H1 (cell line): Measurements from ENCODE around the gene SORCS3. TPM values are rescaled to one million over a fixed set of nuclear protein-coding genes. Genes with fewer than 3 reads are reported as not detected.

Source experiments
- CTCF ChIA-PET: fragments of 300-600 bp; sonication (Branson Sonifier 250); formaldehyde crosslinking; loops from one replicate; lab custom pipeline; 2021; ENCODE audit not compliant: partially characterized antibody; lab: Charles Lee
- POLR2A ChIA-PET: fragments of 300-600 bp; sonication (Branson Sonifier 250); formaldehyde crosslinking; loops from one replicate; lab custom pipeline; 2021; ENCODE audit warnings: inconsistent platforms; ENCODE audit not compliant: partially characterized antibody; lab: Charles Lee
- DNase-seq, 2 experiments: peaks; one replicate each; pipeline versions ENCODE4 v3.0.0 to v3.0.0-alpha.2; 2010 to 2022; ENCODE audit warnings: low spot score in 2 of 2, low read depth in 1 of 2, mixed read lengths in 1 of 2
- FAIRE-seq: peaks from 2 replicates; lab custom pipeline; 2011; peaks lifted over from hg19 to GRCh38; lab: Jason Lieb, UNC
- H2AFZ ChIP-seq: 2 replicates; pipeline ENCODE4 v1.8.1; 2012; ENCODE audit warnings: low read length, inconsistent platforms
- H2AK5ac ChIP-seq: 2 replicates; pipeline ENCODE4 v1.6.1; 2013; ENCODE audit warnings: low read depth, low read length
- H2BK120ac ChIP-seq: replicated peaks from 2 replicates; pipeline ENCODE3; 2013; ENCODE audit warnings: low read depth, low read length, inconsistent platforms
- H2BK12ac ChIP-seq: 2 replicates; pipeline ENCODE4 v1.6.1; 2013; ENCODE audit warnings: low read depth, low read length
- H2BK15ac ChIP-seq: 2 replicates; pipeline ENCODE4 v1.6.1; 2013; ENCODE audit warnings: low read length
- H2BK20ac ChIP-seq: 2 replicates; pipeline ENCODE4 v1.6.1; 2013; ENCODE audit warnings: low read length
- H2BK5ac ChIP-seq: 2 replicates; pipeline ENCODE4 v1.6.1; 2013; ENCODE audit warnings: low read depth, low read length
- H3K14ac ChIP-seq: 2 replicates; pipeline ENCODE4 v1.6.1; 2013; ENCODE audit warnings: inconsistent platforms; ENCODE audit not compliant: insufficient read length
- H3K18ac ChIP-seq: 2 replicates; pipeline ENCODE4 v1.6.1; 2013; ENCODE audit warnings: low read length; ENCODE audit errors: extremely low read depth
- H3K23ac ChIP-seq: 2 replicates; pipeline ENCODE4 v1.6.1; 2013; ENCODE audit warnings: inconsistent platforms; ENCODE audit not compliant: insufficient read length
- H3K23me2 ChIP-seq: 2 replicates; pipeline ENCODE4 v1.6.1; 2013; ENCODE audit warnings: low read depth, low read length
- H3K27ac ChIP-seq: 2 replicates; pipeline ENCODE4 v1.6.1; 2011; ENCODE audit warnings: low read depth, low read length, inconsistent platforms
- H3K27me3 ChIP-seq, 4 experiments: replicated peaks in 1 of 4; 1 replicate in 1 of 4; 2 replicates in 3 of 4; pipeline versions ENCODE4 v1.6.1 to v1.8.1; 2011 to 2013; ENCODE audit warnings: low read length in 3 of 4, mild to moderate bottlenecking in 3 of 4, inconsistent platforms in 2 of 4, mixed read lengths in 2 of 4, moderate library complexity in 1 of 4; ENCODE audit not compliant: control insufficient read depth in 3 of 4, insufficient read depth in 3 of 4; ENCODE audit errors: extremely low read depth in 1 of 4
- H3K36me3 ChIP-seq, 4 experiments: 2 replicates each; pipeline versions ENCODE4 v1.6.1 to v1.8.1; 2011 to 2013; ENCODE audit warnings: mild to moderate bottlenecking in 4 of 4, low read length in 3 of 4, moderate library complexity in 2 of 4, control low read depth in 1 of 4, inconsistent platforms in 1 of 4; ENCODE audit not compliant: insufficient read depth in 4 of 4, control insufficient read depth in 2 of 4
- H3K4ac ChIP-seq: replicated peaks from 2 replicates; pipeline ENCODE3; 2013; ENCODE audit warnings: low read length, low read depth, mixed read lengths, inconsistent platforms; ENCODE audit not compliant: insufficient read length
- H3K4me1 ChIP-seq, 4 experiments: replicated peaks in 1 of 4; 1 replicate in 1 of 4; 2 replicates in 3 of 4; pipeline versions ENCODE4 v1.6.1 to v1.8.1; 2011 to 2013; ENCODE audit warnings: low read length in 3 of 4, inconsistent platforms in 2 of 4, mixed read lengths in 1 of 4; ENCODE audit not compliant: insufficient read depth in 4 of 4, control insufficient read depth in 3 of 4
- H3K4me2 ChIP-seq, 2 experiments: 2 replicates each; pipeline versions ENCODE4 v1.6.1 to v1.8.1; 2011 to 2013; ENCODE audit warnings: low read depth in 2 of 2, low read length in 2 of 2, control low read depth in 1 of 2, inconsistent platforms in 1 of 2, mild to moderate bottlenecking in 1 of 2; ENCODE audit not compliant: insufficient read depth in 1 of 2
- H3K4me3 ChIP-seq, 4 experiments: fragments of 200-600, 300-600 bp in 1 of 4; sonication (generic), shearing (Covaris generic), sonication (Bioruptor Twin) in 1 of 4; 2 replicates each; pipeline versions ENCODE4 v1.5.1 to v1.8.1; 2011 to 2016; ENCODE audit warnings: low read length in 4 of 4, low read depth in 3 of 4, control low read depth in 2 of 4, inconsistent platforms in 2 of 4, mild to moderate bottlenecking in 2 of 4, mixed read lengths in 1 of 4, moderate library complexity in 1 of 4; ENCODE audit not compliant: insufficient read depth in 2 of 4; ENCODE audit errors: extremely low read depth in 1 of 4
- H3K56ac ChIP-seq: replicated peaks from 2 replicates; pipeline ENCODE3; 2013; ENCODE audit warnings: low read depth, mild to moderate bottlenecking, mixed read lengths, low read length, inconsistent platforms; ENCODE audit not compliant: insufficient read length
- H3K79me1 ChIP-seq: 2 replicates; pipeline ENCODE4 v1.6.1; 2013; ENCODE audit warnings: low read depth, low read length, control low read depth
- H3K79me2 ChIP-seq, 2 experiments: 2 replicates each; pipeline versions ENCODE4 v1.6.1 to v1.8.1; 2012 to 2013; ENCODE audit warnings: low read length in 2 of 2, mild to moderate bottlenecking in 2 of 2, inconsistent platforms in 1 of 2; ENCODE audit not compliant: insufficient read depth in 2 of 2, control insufficient read depth in 1 of 2
- H3K9ac ChIP-seq, 4 experiments: replicated peaks in 1 of 4; 1 replicate in 1 of 4; 2 replicates in 3 of 4; pipeline versions ENCODE4 v1.6.1 to v1.8.1; 2011 to 2013; ENCODE audit warnings: low read depth in 3 of 4, low read length in 3 of 4, control low read depth in 2 of 4, mild to moderate bottlenecking in 2 of 4, moderate library complexity in 2 of 4, inconsistent platforms in 1 of 4; ENCODE audit errors: extremely low read depth in 1 of 4
- H3K9me3 ChIP-seq, 2 experiments: 2 replicates each; pipeline versions ENCODE4 v1.6.1 to v1.8.1; 2012 to 2013; ENCODE audit warnings: mild to moderate bottlenecking in 2 of 2, moderate library complexity in 2 of 2, control low read depth in 1 of 2, inconsistent platforms in 1 of 2, low read depth in 1 of 2, low read length in 1 of 2, mixed read lengths in 1 of 2; ENCODE audit not compliant: insufficient read depth in 2 of 2
- H4K20me1 ChIP-seq, 2 experiments: replicated peaks in 1 of 2; 2 replicates each; pipeline versions ENCODE3 to v1.8.1; 2011 to 2013; ENCODE audit warnings: inconsistent platforms in 2 of 2, low read length in 2 of 2, mild to moderate bottlenecking in 1 of 2; ENCODE audit not compliant: insufficient read depth in 2 of 2, control insufficient read depth in 1 of 2
- H4K5ac ChIP-seq: 2 replicates; pipeline ENCODE4 v1.6.1; 2013; ENCODE audit warnings: low read length, low read depth, mixed read lengths, inconsistent platforms; ENCODE audit not compliant: insufficient read length
- H4K8ac ChIP-seq: 2 replicates; pipeline ENCODE4 v1.8.0; 2013; ENCODE audit warnings: mild to moderate bottlenecking, moderate library complexity, low read length, inconsistent platforms; ENCODE audit not compliant: insufficient read depth; ENCODE audit errors: extremely low read depth
- H4K91ac ChIP-seq: replicated peaks from 2 replicates; pipeline ENCODE3; 2013; ENCODE audit warnings: low read length, mixed read lengths, inconsistent platforms; ENCODE audit not compliant: insufficient read length
- GABPA ChIP-seq: IDR thresholded peaks from 2 replicates; pipeline ENCODE4 v1.6.1; 2011; ENCODE audit warnings: mild to moderate bottlenecking, low read length, moderate library complexity, borderline replicate concordance; ENCODE audit not compliant: insufficient read depth
- KDM5A ChIP-seq: fragments of 200-600 bp; IDR thresholded peaks from 2 replicates; pipeline ENCODE4 v1.7.1; 2012; ENCODE audit warnings: mild to moderate bottlenecking, low read length, inconsistent platforms, mixed read lengths
- MAFK ChIP-seq: IDR thresholded peaks from 2 replicates; pipeline ENCODE4 v1.6.1; 2012; ENCODE audit warnings: low read depth, mild to moderate bottlenecking, improper control_type of control experiment, low read length
- WGBS, 2 experiments: shearing (Covaris generic) in 1 of 2; methylation state at CpG; one replicate each; pipeline versions ENCODE4 v1.1.6 to v1.1.7; 2013 to 2015; ENCODE audit warnings: low lambda C conversion rate in 2 of 2, mixed read lengths in 2 of 2, inconsistent platforms in 1 of 2, low coverage in 1 of 2, missing lambda C conversion rate in 1 of 2; ENCODE audit not compliant: insufficient replicate concordance in 2 of 2, insufficient coverage in 1 of 2, insufficient read length in 1 of 2; ENCODE audit errors: extremely low coverage in 1 of 2, missing lambda C conversion rate in 1 of 2; 5-methylcytosine and 5-hydroxymethylcytosine counted together
- polyA plus RNA-seq, 7 experiments: library from polyadenylated mRNA; depleted of rRNA in 3 of 7; stranded (reverse) in 5 of 7; unstranded in 2 of 7; fragments of >200 nt in 5 of 7; fragments of 200-250 nt in 2 of 7; gene quantifications; 1 replicate in 5 of 7; 2 replicates in 1 of 7; 4 replicates in 1 of 7; pipeline versions ENCODE4 v1.2.1 to v1.2.3, GENCODE V29; 2011 to 2013; ENCODE audit warnings: missing spikeins in 2 of 7, mixed read lengths in 2 of 7
- total RNA-seq: library from RNA; stranded (reverse); fragmentation: NEBNext Ultra II Directional; extraction: Animal tissue kit (Norgen Biotek cat#: 25700); gene quantifications from 2 replicates; pipeline ENCODE4 v1.2.1, GENCODE V29; 2021

Gene SORCS3
- total and polyA plus RNA-seq, 2 of the 8 experiments (the other 6 are each of a cell fraction or from before 2014, with no cell fraction given) = 0.26 to 0.88 TPM

GRCh38 chr10:105029286-105029685, 388.2 kb downstream of the SORCS3 start:
- Histone ChIP-seq H3K4me3 (no peak overlapping the region), H2AFZ (no peak overlapping the region), H3K18ac (no peak overlapping the region), H3K27me3 (no peaks in the 10 kb centered on the region), H3K9ac (no peak overlapping the region), H3K36me3 (no peaks in the 10 kb centered on the region), H3K4ac (no peak overlapping the region), H3K56ac (no peak overlapping the region), H4K8ac (no peak overlapping the region), H3K27ac (no peak overlapping the region), H2AK5ac (no peak overlapping the region), H3K4me1 (peaks cover 0 to 9% (median 4%) of the 10 kb centered on the region in 4 experiments; a peak in 2 of 7 replicates), H3K79me1 (no peaks in the 10 kb centered on the region), H2BK12ac (no peak overlapping the region), H4K20me1 (no peaks in the 10 kb centered on the region), H3K9me3 (no peaks in the 10 kb centered on the region), H3K79me2 (no peaks in the 10 kb centered on the region), H3K14ac (no peak overlapping the region), H2BK120ac (no peak overlapping the region), H3K4me2 (no peak overlapping the region), H4K5ac (no peak overlapping the region), H4K91ac (no peak overlapping the region), H2BK15ac (no peak overlapping the region), H2BK20ac (no peak overlapping the region), H3K23ac (no peak overlapping the region), H2BK5ac (no peak overlapping the region), H3K23me2 (no peaks in the 10 kb centered on the region; the same call in 1 of the 2 replicates)
- DNase-seq (no peak), FAIRE-seq (no peak)
- POLR2A ChIA-PET = no interaction called here
- TF ChIP-seq KDM5A (no peak), MAFK (no peak), GABPA (no peak)
- CTCF ChIA-PET = interaction anchor here (0.8 to 1.5 kb wide), 3 partner anchors 13 to 34 kb away, joined by 3 read pairs; no protein-coding TSS in a partner anchor
- WGBS, 2 experiments = 89% methylated on average over 1 of the region's 1 CpG; no CpG with 5 or more reads in 1 of the 2 experiments
